ENCODE data around the gene CDKN2AIPNL.
"Not testable (repeated sequence)": the region's sequence is repeated elsewhere in the genome, so short reads cannot be mapped to it uniquely, and the experiment has no call there.

The CDKN2AIPNL gene

DNA sequence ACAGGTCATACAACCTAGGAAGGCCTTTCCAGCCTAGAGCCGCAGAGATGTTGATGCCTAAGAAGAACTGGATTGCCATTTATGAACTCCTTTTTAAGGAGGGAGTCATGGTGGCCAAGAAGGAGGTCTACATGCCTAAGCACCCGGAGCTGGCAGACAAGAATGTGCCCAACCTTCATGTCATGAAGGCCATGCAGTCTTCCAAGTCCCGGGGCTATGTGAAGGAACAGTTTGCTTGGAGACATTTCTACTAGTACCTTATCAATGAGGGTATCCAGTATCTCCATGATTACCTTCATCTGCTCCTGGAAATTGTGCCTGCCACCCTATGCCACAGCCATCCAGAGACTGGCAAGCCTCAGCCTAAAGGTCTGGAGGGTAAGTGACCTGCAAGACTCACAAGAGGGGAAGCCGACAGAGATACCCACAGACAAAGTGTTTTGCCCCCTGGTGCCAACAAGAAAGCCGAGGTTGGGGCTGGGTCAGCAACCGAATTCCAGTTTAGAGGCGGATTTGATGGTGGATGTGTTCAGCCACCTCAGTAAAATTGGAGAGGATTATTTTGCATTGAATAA lies 11.2 kb upstream of the CDKN2AIPNL start:
- H3K4me3 ChIP-seq (replicated peaks; ENCODE audit: low read depth, low read length) = no peak overlapping the region
- no peaks in the 10 kb centered on the region for H3K36me3 ChIP-seq (ENCODE audit: control insufficient read depth, insufficient read depth, low read length)
- H3K27me3 ChIP-seq (replicated peaks; ENCODE audit: control insufficient read depth, insufficient read depth, low read length) = no peaks in the 10 kb centered on the region
- DNase-seq (ENCODE audit: extremely low read depth, insufficient read length) = no peak
- TF ChIP-seq, protein P1, sequence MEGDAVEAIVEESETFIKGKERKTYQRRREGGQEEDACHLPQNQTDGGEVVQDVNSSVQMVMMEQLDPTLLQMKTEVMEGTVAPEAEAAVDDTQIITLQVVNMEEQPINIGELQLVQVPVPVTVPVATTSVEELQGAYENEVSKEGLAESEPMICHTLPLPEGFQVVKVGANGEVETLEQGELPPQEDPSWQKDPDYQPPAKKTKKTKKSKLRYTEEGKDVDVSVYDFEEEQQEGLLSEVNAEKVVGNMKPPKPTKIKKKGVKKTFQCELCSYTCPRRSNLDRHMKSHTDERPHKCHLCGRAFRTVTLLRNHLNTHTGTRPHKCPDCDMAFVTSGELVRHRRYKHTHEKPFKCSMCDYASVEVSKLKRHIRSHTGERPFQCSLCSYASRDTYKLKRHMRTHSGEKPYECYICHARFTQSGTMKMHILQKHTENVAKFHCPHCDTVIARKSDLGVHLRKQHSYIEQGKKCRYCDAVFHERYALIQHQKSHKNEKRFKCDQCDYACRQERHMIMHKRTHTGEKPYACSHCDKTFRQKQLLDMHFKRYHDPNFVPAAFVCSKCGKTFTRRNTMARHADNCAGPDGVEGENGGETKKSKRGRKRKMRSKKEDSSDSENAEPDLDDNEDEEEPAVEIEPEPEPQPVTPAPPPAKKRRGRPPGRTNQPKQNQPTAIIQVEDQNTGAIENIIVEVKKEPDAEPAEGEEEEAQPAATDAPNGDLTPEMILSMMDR (IDR thresholded peaks at IDR 0.05; ENCODE audit: insufficient read depth, low read length, poor library complexity, severe bottlenecking) = no peak

DNA sequence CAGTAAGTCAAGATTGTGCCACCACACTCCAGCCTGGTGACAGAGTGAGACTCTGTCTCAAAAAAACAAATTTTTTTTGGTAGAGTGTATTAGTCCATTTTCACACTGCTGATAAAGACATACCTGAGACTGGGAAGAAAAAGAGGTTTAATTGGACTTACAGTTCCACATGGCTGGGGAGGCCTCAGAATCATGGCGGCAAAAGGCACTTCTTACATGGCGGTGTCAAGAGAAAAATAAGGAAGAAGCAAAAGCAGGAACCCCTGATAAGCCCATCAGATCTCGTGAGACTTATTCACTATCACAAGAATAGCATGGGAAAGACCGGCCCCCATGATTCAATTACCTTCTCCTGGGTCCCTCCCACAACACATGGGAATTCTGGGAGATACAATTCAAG lies 9.4 kb upstream of the CDKN2AIPNL start:
- H3K4me3 ChIP-seq (replicated peaks; ENCODE audit: low read depth, low read length); DNase-seq (ENCODE audit: extremely low read depth, insufficient read length); H3K36me3 ChIP-seq (ENCODE audit: control insufficient read depth, insufficient read depth, low read length); H3K27me3 ChIP-seq (replicated peaks; ENCODE audit: control insufficient read depth, insufficient read depth, low read length): not testable (repeated sequence)

DNA sequence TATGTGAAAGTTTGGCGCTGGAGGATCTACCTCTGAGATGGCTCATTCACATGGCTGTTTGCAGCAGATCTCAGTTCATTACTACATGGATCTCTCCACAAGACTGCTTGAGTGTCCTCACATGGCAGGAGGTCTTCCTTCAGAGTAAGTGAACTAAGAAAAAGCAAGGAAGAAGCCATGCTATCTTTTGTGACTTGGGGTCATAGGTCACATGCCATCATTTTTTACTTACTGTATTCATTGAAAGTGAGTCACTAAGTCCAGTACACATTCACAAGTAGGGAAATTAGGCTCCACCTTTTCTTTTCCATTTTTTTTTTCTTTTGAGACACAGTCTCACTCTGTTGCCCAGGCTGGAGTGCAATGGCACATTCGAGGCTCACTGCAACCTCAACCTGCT lies 8.7 kb upstream of the CDKN2AIPNL start:
- TF ChIP-seq, protein P1 (IDR thresholded peaks at IDR 0.05; ENCODE audit: insufficient read depth, low read length, poor library complexity, severe bottlenecking) = no peak
- no peak for DNase-seq (ENCODE audit: extremely low read depth, insufficient read length)
- no peaks in the 10 kb centered on the region for H3K27me3 ChIP-seq (replicated peaks; ENCODE audit: control insufficient read depth, insufficient read depth, low read length)
- H3K36me3 ChIP-seq (ENCODE audit: control insufficient read depth, insufficient read depth, low read length) = no peaks in the 10 kb centered on the region
- H3K4me3 ChIP-seq (replicated peaks; ENCODE audit: low read depth, low read length) = no peak overlapping the region

DNA sequence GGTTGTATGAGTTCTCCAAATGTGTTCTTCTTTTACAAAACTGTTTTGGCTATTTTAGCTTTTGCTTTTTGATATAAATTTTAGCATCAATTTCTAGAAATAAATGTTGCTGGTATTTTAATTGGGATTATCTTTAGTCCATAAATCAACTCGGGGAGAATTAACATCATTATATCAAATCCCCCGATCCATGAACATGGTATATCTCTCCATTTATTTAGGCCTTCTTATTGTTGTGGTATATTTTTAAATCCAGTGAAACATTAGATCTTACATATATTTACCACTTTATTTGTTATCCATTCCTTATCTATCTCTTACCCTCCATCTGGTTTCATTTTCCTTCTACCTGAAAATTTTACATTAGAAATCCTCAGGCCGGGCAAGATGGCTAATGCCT lies 7.3 kb upstream of the CDKN2AIPNL start:
- no peak for DNase-seq (ENCODE audit: extremely low read depth, insufficient read length)
- Histone ChIP-seq H3K36me3 (ENCODE audit: control insufficient read depth, insufficient read depth, low read length) (no peaks in the 10 kb centered on the region), H3K4me3 (replicated peaks; ENCODE audit: low read depth, low read length) (no peak overlapping the region), H3K27me3 (replicated peaks; ENCODE audit: control insufficient read depth, insufficient read depth, low read length) (no peaks in the 10 kb centered on the region)
- TF ChIP-seq, protein P1 (IDR thresholded peaks at IDR 0.05; ENCODE audit: insufficient read depth, low read length, poor library complexity, severe bottlenecking) = no peak

DNA sequence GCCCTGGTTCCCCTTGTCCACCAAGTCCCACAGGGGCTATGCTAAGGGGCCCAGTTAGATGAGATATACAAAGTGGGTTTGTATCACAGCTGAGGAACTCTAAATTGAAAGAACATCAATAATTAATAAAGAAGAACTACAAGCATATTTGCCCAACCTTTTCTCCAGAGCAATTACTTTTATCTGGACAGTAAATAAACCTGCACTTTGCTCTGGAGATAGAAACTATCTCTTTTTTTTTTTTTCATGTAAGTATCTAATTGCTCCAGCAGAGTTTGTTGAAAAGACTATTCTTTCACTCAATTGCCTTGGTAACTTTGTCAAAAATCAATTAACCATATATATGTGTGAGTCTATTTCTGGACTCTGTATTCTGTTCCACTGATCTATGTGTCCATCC lies 6.0 kb upstream of the CDKN2AIPNL start:
- TF ChIP-seq, protein P1 (IDR thresholded peaks at IDR 0.05; ENCODE audit: insufficient read depth, low read length, poor library complexity, severe bottlenecking) = no peak

DNA sequence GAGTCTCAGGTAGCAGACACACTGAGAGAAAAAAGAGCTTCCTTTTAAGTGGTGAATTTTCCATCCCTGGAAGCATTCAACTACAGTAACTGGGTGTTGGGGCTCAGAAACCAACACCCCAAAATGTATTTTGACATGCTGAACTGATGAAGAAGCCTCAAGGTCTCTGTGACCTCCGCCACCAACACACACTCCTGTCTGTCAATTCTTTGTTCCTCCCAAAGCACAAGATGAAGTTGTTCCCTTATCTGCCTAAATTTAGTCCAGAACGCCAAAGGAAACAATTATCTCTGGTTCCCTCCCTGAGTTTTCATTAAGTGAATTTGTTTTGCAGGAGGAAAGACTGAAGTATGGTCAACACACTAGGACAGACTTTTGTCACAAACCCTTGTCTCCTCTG lies 1.4 kb upstream of the CDKN2AIPNL start:
- TF ChIP-seq, protein P1 (IDR thresholded peaks at IDR 0.05; ENCODE audit: insufficient read depth, low read length, poor library complexity, severe bottlenecking) = no peak
- no peaks in the 10 kb centered on the region; the same call in 1 of the 2 replicates for H3K36me3 ChIP-seq (ENCODE audit: control insufficient read depth, insufficient read depth, low read length)
- no peak for DNase-seq (ENCODE audit: extremely low read depth, insufficient read length)
- H3K4me3 ChIP-seq (replicated peaks; ENCODE audit: low read depth, low read length) = no peak overlapping the region
- no peaks in the 10 kb centered on the region for H3K27me3 ChIP-seq (replicated peaks; ENCODE audit: control insufficient read depth, insufficient read depth, low read length)

More for the DNA sequence above, 6.0 kb upstream of the CDKN2AIPNL start:
- Histone ChIP-seq H3K4me3 (replicated peaks; ENCODE audit: low read depth, low read length) (no peak overlapping the region), H3K27me3 (replicated peaks; ENCODE audit: control insufficient read depth, insufficient read depth, low read length) (no peaks in the 10 kb centered on the region), H3K36me3 (ENCODE audit: control insufficient read depth, insufficient read depth, low read length) (no peaks in the 10 kb centered on the region)
- no peak for DNase-seq (ENCODE audit: extremely low read depth, insufficient read length)
